ENCODE measurements around the gene AUTS2.

AUTS2 gene

GRCh38 chr7:70346844-70347462, 748.7 kb downstream of the AUTS2 start:
- no peaks in the 10 kb centered on the region for H3K36me3 Mint-ChIP-seq (ENCODE audit: low read depth)
- peaks cover 15% of the 10 kb centered on the region for H3K4me1 Mint-ChIP-seq (ENCODE audit: low read depth)
- no peaks in the 10 kb centered on the region for H3K27me3 Mint-ChIP-seq
- H3K9me3 Mint-ChIP-seq: no peaks in the 10 kb centered on the region
- H3K4me3 Mint-ChIP-seq: no peak overlapping the region
- DNase-seq: no peak
- H3K27ac Mint-ChIP-seq: no peak overlapping the region

DNA sequence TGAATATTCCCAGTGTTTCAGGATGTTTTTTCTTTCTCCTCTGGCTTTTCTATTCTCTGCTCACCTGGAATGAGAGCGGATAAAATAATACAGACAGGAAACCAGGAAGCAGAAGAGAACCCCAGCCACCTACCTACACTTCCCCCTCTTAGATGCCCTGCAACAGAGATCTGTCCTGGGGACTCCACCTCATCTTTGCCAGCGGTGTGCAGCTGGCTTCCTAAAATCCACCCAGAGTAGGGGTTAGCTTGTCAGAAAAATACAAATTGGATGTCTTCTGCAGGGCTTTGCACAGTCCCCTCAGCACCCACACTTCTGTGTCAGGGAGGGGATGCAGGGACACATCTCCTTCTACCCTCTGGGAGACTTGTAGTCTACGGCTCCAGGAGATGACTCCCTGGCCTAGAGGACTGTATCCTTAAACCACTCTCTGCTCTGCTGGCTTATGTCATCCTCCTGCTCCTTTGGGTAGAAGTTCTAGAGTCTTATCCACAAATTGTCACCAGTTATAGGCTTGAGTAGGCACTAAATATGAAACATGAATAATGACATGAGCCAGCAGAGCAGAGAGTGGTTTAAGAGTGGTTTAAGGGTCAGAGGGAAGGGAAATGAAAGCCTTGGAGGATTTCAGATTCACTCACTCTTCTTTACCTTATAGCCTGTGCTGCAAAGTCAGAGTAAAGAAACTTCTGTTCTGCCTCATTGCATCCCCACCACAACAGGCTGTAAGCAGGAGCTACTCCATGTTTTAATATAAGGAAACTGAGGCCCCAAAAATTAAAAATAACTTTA, 749.4 kb downstream of the AUTS2 start:
- DNase-seq: no peak
- Mint-ChIP-seq H3K4me1 (ENCODE audit: low read depth) (peaks cover 15% of the 10 kb centered on the region), H3K9me3 (no peaks in the 10 kb centered on the region), H3K27me3 (no peaks in the 10 kb centered on the region), H3K36me3 (ENCODE audit: low read depth) (no peaks in the 10 kb centered on the region), H3K27ac (no peak overlapping the region), H3K4me3 (no peak overlapping the region)

GRCh38 chr7:70349031-70349430, 750.8 kb downstream of the AUTS2 start:
- peaks cover 15% of the 10 kb centered on the region for H3K4me1 Mint-ChIP-seq (ENCODE audit: low read depth)
- H3K27ac Mint-ChIP-seq: no peak overlapping the region
- H3K27me3 Mint-ChIP-seq: no peaks in the 10 kb centered on the region
- no peaks in the 10 kb centered on the region for H3K9me3 Mint-ChIP-seq
- no peak overlapping the region for H3K4me3 Mint-ChIP-seq
- no peaks in the 10 kb centered on the region for H3K36me3 Mint-ChIP-seq (ENCODE audit: low read depth)
- no peak for DNase-seq

GRCh38 chr7:70349819-70350218, 751.5 kb downstream of the AUTS2 start:
- Mint-ChIP-seq H3K4me3 (no peak overlapping the region), H3K9me3 (no peaks in the 10 kb centered on the region), H3K27ac (no peak overlapping the region), H3K36me3 (ENCODE audit: low read depth) (no peaks in the 10 kb centered on the region), H3K27me3 (no peaks in the 10 kb centered on the region), H3K4me1 (ENCODE audit: low read depth) (peaks cover 22% of the 10 kb centered on the region)
- no peak for DNase-seq

DNA sequence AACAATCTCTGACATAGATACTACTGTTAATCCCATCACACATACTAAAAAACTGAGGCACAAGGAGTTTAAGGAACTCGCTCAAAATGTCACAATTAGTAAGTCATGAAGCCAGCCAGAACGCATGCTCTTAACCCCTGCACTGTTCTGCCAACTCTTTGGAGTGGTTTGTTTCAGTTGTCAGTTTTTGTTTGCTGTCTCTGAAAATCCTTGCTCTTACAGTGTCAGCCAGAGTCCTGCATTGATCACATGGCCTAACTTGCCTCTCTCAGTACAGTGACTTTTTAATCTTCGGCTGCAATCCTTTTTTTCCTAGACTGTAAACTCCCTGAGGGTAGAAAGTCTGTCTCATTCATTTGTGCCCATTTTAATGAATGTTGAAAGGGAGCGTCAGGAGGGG, 753.8 kb downstream of the AUTS2 start:
- Mint-ChIP-seq H3K27ac (no peak overlapping the region), H3K4me3 (no peak overlapping the region), H3K4me1 (ENCODE audit: low read depth) (peaks cover 20% of the 10 kb centered on the region), H3K36me3 (ENCODE audit: low read depth) (no peaks in the 10 kb centered on the region), H3K9me3 (no peaks in the 10 kb centered on the region), H3K27me3 (no peaks in the 10 kb centered on the region)
- DNase-seq: no peak

- no peak for DNase-seq
- Mint-ChIP-seq H3K36me3 (ENCODE audit: low read depth) (no peaks in the 10 kb centered on the region), H3K4me3 (no peak overlapping the region), H3K27ac (no peak overlapping the region), H3K9me3 (no peaks in the 10 kb centered on the region), H3K27me3 (no peaks in the 10 kb centered on the region), H3K4me1 (ENCODE audit: low read depth) (peaks cover 14% of the 10 kb centered on the region)
Measured at GRCh38 chr7:70352906-70353305, 754.6 kb downstream of the AUTS2 start.

DNA sequence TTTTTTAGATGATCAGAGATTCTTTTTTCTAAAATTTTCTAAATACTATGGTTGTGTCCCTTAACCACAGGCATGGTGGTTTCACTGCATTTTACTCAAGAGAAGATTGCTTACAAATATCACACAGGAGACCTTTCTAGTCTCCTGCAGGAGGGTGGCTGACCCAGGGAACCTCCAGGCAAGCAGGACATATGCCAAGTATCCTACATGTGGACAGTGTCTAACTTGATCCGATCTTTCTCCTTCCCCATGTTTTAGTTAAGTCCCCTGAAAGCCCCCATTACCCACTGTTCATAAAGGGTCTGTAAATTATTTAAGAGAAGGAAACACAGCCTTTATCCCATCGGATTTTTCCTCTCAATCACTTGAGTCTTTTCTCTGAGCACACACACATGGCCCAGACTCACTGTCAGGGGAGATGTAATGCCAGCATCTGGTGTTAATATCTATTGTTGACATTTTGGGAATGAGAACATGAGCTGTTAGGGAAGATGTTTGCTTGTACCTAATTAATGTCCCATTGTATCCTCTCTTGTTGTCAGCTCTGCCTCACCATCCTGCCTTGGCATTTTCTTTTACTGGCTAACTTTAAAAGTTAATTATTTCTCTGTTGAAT, 755.2 kb downstream of the AUTS2 start:
- peaks cover 14% of the 10 kb centered on the region for H3K4me1 Mint-ChIP-seq (ENCODE audit: low read depth)
- H3K9me3 Mint-ChIP-seq: no peaks in the 10 kb centered on the region
- DNase-seq: no peak
- no peaks in the 10 kb centered on the region for H3K36me3 Mint-ChIP-seq (ENCODE audit: low read depth)
- no peak overlapping the region for H3K27ac Mint-ChIP-seq
- H3K27me3 Mint-ChIP-seq: no peaks in the 10 kb centered on the region
- no peak overlapping the region for H3K4me3 Mint-ChIP-seq

- H3K27ac Mint-ChIP-seq: no peak overlapping the region
- no peaks in the 10 kb centered on the region for H3K9me3 Mint-ChIP-seq
- H3K27me3 Mint-ChIP-seq: no peaks in the 10 kb centered on the region
- H3K36me3 Mint-ChIP-seq (ENCODE audit: low read depth): no peaks in the 10 kb centered on the region
- H3K4me3 Mint-ChIP-seq: no peak overlapping the region
- H3K4me1 Mint-ChIP-seq (ENCODE audit: low read depth): peaks cover 14% of the 10 kb centered on the region
- DNase-seq: no peak
Measured at GRCh38 chr7:70353946-70354335, 755.7 kb downstream of the AUTS2 start.

- Mint-ChIP-seq H3K4me1 (ENCODE audit: low read depth) (peaks cover 14% of the 10 kb centered on the region), H3K9me3 (no peaks in the 10 kb centered on the region), H3K4me3 (no peak overlapping the region), H3K27ac (no peak overlapping the region), H3K27me3 (no peaks in the 10 kb centered on the region), H3K36me3 (ENCODE audit: low read depth) (no peaks in the 10 kb centered on the region)
- DNase-seq: no peak
Measured at GRCh38 chr7:70354409-70355169, 756.3 kb downstream of the AUTS2 start.

DNA sequence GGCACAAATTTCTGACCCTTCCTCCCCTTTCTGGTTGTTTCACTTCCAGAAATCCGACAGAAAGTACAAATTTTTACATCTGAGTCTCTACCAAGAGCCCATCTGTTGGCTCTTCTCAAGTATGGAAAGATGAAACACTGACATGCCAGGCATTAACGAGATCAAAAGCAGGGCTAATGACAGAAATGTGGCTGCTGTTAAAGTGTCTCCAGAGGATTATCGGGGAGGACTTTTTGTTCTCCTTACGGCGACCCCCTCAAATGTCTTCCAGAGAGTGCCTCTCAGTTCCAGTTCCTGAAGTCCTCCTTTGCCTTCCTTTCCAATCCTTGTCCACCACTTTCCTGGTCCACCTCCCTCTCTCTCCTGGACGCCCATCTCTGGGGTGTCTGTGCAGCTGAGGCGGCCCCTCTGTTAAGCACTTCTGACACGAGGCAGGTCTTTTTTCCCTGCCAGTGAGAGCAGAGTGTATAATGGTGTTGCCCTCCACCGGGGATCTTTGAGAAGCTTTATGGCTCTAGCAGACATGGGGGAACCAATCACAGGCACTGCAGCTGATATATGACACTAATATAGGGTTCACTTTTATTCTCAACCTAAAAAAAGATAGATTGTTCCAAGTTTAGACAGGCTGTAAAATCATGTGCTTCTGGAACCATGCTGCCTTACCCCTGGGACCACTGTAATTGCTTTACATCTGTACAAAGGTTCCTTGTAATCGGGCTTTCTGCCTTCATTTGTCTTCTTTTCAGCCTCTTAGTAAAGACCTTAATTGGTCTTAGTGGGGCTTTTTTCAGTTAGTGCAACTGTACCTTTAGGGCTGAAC, 757.1 kb downstream of the AUTS2 start:
- Mint-ChIP-seq H3K27ac (no peak overlapping the region), H3K9me3 (no peaks in the 10 kb centered on the region), H3K27me3 (no peaks in the 10 kb centered on the region), H3K36me3 (ENCODE audit: low read depth) (no peaks in the 10 kb centered on the region), H3K4me3 (no peak overlapping the region), H3K4me1 (ENCODE audit: low read depth) (peaks cover 14% of the 10 kb centered on the region)
- DNase-seq: no peak

DNA sequence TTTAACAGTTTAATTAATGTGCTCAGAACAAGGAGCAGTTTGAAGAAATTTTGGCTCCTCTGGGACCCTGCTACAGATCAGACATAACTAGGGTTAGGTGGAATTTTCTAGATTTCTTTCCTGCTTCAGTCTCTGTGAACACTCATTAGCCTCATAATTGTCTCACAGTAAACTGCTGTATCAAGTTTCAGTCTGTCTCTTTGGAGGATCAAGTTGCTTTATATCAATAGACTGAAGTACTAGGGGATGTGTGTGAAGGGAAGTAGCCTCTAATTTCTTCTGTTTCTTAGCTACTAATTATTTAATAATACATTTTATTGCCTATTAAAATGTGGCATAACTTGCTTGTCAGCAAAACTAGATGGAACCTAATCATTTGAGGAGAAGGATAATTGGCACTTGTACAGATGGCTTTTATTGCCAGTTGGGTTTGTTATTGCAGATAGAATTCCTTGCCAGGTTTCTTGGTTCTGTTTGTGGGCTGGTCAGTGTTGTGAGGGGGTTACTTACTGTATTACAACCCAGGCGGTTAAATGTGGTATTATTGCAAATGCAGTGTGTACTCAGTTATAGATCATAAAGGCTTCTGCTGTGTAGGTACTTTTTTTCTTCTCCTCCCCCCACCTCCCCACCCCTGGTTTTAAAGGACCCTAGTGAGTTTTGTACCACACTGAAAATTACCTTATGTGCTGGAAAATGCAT, 758.0 kb downstream of the AUTS2 start:
- Mint-ChIP-seq H3K27ac (no peak overlapping the region), H3K4me1 (ENCODE audit: low read depth) (peaks cover 14% of the 10 kb centered on the region)
- DNase-seq: no peak

DNA sequence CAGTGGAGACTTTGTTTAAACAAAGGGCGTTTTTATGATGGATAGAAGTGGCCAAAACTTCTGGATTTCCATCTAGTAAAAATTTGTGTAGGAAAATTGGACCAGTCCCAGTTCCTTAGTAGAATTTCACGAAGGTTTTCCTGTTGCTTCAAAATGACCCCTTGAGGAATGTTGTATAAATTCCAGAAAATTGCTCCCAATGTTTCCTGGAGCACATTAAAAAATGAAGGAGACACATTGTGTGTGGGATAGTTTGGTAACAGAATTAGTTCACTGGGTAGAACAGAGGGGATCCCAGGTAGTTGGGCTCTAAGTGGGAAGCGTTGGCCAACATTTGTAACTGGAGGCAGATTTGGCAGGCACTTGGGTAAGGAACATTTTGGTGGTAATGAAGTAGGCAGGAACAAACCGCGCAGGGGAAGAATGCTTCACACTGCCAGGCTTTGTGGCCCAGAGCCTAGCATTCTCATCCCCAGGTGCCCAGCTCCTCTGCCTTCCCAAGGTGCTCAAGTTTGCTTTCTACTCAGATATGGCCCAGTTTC, 758.6 kb downstream of the AUTS2 start:
- Mint-ChIP-seq H3K4me1 (ENCODE audit: low read depth) (peaks cover 18% of the 10 kb centered on the region), H3K36me3 (ENCODE audit: low read depth) (no peaks in the 10 kb centered on the region), H3K9me3 (no peaks in the 10 kb centered on the region), H3K27me3 (no peaks in the 10 kb centered on the region), H3K4me3 (no peak overlapping the region), H3K27ac (no peak overlapping the region)
- no peak for DNase-seq

More for the DNA sequence above, 758.0 kb downstream of the AUTS2 start:
- H3K9me3 Mint-ChIP-seq: no peaks in the 10 kb centered on the region
- no peaks in the 10 kb centered on the region for H3K36me3 Mint-ChIP-seq (ENCODE audit: low read depth)
- no peaks in the 10 kb centered on the region for H3K27me3 Mint-ChIP-seq
- no peak overlapping the region for H3K4me3 Mint-ChIP-seq

DNA sequence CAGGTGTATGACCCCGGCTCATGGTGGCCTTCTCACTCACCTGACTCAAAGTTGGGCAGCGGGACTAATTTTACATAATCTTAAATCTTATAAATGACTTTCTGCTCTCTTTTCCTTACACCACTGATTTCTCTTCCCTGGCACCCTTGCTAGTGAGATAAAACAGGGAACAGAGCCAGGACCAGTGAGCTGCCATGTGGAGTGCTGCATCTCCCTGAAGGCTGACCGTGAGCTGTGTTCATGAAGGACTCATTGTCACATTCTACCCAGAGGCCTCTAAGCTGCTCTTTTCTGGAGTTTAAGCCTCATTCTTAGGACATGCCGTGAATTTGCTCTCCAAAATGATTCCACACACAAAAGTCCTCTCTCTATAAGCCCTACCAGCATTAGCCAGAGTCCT, 762.3 kb downstream of the AUTS2 start:
- H3K27me3 Mint-ChIP-seq: no peaks in the 10 kb centered on the region
- H3K36me3 Mint-ChIP-seq (ENCODE audit: low read depth): no peaks in the 10 kb centered on the region
- H3K27ac Mint-ChIP-seq: no peak overlapping the region
- no peak for DNase-seq
- H3K4me1 Mint-ChIP-seq (ENCODE audit: low read depth): peaks cover 13% of the 10 kb centered on the region
- no peak overlapping the region for H3K4me3 Mint-ChIP-seq
- H3K9me3 Mint-ChIP-seq: no peaks in the 10 kb centered on the region

All from activated T-cell treated with anti-CD3 and anti-CD28 coated beads, Interleukin-2, amount 50 U/mL, for 24 hours (primary cell).